HG03060 (cell line): Measurements from ENCODE around the gene SKP1.
"Not testable (repeated sequence)": the region's sequence is repeated elsewhere in the genome, so short reads cannot be mapped to it uniquely, and the experiment has no call there.

Source experiments
- ATAC-seq: cut with Tn5 transposase; IDR thresholded peaks from one replicate; pipeline ENCODE4 v1.9.1; 2021; ENCODE audit warnings: low read depth, moderate number of reproducible peaks; ENCODE audit not compliant: unreplicated experiment

Gene SKP1

DNA sequence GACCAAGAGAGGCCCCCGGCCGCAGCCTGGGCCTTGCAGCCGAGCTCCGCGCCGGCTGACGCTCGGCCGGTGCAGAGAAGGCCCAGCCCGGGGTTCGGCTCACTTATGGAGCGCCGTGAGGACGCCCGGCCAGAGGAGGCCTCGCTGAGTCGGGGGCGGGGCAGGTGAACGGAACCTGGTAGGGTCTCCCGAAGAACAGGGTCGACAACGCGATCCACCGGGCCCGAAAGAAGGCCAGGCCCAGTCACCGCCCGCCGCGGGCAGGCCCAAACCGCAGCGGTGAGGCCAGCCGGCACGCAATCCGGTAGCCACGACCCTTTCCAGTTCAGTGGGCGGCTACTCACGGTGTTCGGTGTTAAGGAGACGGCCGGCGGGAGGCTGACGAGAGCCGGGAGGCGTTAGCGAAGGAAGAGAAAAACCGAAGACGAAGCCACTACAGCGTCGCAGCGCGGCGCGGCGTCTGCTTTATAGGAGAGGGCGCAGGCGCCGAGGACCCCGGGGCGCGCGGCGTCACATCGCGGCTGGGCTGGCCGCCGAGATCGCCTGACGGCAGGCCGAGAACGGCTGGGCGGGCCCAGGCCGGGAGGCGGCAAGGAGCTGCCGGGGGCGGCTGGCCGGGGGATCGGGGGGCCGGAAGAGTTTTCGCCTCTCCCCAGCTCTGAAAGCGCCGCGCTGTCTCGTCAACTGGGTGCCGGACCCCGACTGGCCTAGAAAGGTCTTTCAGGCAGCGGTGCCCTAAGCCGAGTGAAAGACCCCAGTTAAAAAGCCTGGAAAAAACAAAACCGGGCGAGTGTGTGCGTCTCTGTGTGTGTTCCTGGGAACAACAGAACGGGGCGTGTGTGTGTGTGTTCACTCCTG, at the start of gene SKP1:
Gene SKP1 (minus strand): TSS at position 440 of the 858 bp plus-strand sequence. CDS start 2,928 bp downstream, outside the sequence.
- peak; percentile 46 for ATAC-seq

DNA sequence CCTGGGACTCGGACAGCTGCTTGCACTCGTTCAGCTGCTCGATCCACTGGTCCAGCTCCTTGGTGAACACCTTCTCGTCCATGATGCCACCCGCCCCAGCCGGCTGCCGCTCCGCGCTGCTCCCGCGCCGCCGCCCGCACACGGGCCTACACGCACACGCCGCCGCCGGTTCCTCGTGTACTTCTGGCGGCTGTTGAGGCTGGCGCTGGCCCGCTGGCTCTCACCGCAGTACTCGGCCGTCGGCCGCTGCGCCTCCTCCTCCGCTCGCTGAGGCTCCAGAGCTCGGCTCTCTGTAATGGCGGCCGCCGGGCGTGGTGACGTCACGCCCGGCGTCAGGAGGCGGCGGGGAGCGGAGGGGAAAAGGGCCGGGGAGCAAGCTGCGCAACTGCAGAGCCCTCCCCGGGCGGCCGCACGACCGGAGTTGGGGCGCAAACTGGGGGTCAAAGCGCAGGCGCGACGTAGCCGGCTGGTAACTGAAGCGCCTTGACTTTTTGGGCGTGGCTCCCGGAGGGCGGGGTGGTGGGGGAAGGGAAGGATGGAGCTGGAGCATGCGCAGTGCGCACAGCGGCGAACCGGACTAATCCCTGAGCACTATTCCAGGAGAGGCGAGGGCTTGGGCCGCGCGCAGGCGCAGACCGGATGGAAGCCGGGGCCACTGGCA, 49.2 kb upstream of the SKP1 start, which contains the start of gene PPP2CA:
Gene PPP2CA (minus strand): TSS at position 294 of the 661 bp plus-strand sequence. CDS start 212 bp downstream, at position 82.
- ATAC-seq: peak; percentile 58

DNA sequence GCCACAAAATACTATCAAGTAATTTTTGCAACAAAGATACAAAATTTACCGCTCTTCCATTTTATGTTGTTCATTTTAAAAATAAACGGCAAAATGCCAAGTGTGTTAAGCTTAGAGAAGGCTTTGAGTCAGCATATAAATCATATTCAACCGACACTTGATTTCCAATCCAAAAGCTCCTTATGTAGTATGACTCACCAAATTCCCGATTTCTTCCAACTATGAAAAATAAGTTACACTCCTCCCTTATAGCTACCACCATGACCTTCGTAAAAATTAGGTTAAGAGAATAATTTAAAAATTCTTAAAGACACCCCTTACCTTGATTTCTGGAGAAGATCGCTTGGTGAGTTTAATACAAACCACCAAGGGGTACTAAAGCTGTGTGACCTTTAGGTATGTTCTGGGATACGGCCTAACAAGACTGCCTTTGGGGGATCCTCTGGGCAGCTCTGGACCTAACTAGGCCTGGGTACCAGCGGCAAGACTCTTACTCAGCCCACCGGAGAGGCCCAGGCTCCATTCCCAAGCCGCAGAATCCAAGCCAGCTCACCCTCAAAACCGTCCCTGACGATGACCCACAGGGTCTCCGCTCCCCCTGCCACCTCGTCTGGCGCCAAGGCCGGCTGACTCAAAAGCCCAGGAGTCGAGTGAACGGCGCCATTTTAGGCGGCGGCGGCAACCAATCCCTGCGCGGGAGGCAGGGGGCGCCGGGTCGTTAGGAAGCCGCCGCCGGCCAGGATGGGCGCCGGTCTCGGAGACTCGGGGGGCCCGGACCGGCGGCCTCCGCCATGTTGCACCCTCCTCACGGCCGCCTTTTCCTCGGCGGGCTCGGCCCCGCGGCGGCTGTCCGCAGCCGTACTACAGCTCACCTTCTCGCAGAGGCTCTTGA, 48.4 kb upstream of the SKP1 start:
- peak; percentile 8 for ATAC-seq

DNA sequence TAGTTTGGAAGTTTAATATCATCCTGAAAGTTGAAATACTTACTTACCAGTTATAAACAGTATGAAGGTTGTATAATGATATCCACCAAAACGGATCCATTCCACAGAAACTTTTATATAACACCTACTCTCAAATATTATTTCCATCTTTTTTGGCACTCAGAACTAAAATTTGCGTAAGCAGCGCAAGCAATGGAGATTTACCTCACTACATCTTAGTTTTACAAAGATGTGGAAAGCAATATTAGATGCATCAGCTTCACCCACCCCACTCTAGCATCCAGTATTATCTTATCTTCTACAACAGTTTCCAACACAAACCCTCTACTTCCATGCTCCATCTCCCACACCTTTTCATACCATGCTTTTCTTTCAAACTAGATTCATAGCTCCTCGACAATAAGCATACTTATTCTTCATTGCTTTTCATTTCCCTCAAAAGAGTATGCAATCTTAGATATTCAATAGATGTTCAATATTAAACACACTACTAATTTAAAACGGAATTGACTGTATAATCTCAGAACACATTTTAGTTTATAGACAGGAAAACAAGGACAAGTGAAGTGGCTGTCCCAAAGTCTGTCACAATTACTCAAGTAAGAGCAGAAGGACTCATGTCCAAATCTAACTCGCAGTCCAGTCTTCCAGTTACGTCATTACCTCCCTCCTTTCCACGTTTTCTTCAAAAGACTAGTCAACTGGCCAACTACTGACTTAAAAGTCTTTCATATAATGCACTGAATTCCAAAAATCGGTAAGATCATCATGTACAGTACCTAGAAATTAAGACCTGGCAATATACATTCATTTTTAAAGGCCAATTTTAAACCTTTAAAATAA, 46.9 kb upstream of the SKP1 start:
- no peak for ATAC-seq

DNA sequence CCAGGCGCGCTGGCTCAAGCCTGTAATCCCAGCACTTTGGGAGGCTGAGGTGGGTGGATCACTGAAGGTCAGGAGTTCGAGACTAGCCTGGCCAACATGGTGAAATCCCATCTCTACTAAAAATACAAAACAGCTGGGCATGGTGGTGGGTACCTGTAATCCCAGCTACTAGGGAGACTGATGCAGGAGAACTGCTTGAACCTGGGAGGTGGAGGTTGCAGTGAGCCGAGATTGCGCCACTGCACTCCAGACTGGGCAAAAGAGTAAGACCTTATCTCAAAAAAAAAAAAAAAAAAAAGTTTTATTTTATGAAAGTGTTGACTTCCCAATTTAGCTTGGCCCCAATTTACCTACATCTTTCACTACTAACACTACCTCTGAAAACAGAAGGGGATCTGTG, 44.9 kb upstream of the SKP1 start:
- ATAC-seq: not testable (repeated sequence)

DNA sequence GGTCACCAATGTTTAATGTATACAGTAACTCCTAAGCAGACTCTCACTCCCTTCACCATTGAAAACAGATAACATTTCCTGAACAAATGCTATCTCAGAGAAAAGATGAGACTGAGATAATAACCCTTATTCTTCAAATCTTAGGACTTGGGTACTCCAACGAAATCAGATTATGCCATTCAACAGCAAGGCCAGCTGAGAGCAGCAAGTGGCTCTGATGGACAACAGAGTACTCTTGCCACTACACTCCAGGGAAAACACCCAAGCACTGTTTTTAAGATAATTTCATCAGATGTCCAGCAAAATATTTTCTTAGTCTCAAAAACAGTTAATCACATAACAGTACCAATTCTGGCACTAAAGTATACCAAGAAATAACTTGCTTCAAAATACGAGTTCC, 39.0 kb upstream of the SKP1 start:
- ATAC-seq: no peak

DNA sequence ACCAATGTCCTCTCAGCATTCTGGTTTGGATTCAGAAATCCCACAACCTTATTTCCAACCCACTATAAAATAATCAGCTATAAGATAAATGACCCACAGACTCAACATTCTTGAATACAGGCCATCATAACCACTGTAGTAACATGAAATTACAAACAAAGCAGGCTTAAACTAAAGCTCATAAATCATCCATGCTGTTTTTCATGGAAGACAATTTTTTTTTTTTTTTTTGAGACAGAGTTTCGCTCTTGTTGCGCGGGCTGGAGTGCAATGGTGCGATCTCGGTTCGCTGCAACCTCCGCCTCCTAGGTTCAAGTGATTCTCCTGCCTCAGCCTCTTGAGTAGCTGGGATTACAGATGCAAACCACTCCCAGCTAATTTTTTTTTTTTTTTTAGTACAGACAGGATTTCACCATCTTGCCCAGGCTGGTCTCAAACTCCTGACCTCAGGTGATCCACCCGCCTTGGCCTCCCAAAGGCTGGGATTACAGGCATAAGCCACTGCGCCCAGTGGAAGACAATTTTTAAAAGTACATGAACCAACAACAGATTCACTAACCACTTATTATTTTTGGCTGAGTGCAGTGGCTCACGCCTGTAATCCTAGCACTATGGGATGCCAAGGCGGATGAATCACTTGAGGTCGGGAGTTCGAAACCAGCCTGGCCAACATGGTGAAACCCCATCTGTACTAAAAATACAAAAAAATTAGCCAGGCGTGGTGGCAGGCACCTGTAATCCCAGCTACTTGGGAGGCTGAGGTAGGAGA, 34.7 kb upstream of the SKP1 start:
- not testable (repeated sequence) for ATAC-seq

DNA sequence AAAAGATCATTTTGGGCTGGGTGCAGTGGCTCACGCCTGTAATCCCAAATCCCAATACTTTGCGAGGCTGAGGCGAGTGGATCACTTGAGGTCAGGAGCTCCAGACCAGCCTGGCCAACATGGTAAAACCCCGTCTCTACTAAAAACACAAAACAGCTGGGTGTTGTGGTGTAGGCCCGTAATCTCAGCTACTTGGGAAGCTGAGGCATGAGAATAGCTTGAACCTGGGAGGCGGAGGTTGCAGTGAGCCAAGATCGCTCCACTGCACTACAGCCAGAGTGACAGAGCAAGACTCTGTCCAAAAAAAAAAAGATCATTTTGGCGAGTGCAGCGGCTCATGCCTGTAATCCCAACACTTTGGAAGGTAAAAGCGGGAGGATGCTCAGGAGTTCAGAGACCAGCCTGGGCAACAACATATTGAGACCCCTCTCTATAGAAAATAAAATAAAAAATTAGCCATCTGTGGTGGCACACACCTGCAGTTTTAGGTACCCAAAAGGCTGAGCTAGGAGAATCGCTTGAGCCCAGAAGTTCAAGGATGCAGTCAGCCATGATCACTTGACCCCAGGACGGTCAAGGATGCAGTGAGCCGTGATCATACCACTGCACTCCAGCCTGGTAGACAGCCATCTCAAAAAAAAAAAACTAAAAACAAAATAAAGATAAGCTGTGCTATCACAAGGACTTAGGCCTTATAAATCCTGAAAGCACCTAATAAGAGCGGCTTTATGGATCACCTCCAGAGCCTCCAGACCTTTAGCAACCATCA, 32.9 kb upstream of the SKP1 start:
- ATAC-seq: no peak

DNA sequence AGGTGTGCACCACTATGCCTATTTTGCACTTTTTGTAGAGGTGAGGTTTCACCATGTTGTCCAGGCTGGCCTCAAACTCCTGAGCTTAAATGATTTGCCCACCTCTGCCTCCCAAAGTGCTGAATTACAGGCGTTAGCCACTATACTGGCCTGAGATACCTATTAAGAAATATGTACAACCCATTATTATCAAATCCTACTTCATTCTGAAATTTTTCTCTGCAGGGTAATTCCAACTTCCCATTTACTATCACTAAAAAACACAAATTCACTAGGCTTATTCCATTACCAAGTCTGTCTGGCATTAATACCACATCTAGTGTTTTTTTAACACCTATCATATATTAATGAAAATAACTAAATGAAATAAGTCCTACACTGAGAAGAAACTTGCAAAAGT, 30.9 kb upstream of the SKP1 start:
- no peak for ATAC-seq

DNA sequence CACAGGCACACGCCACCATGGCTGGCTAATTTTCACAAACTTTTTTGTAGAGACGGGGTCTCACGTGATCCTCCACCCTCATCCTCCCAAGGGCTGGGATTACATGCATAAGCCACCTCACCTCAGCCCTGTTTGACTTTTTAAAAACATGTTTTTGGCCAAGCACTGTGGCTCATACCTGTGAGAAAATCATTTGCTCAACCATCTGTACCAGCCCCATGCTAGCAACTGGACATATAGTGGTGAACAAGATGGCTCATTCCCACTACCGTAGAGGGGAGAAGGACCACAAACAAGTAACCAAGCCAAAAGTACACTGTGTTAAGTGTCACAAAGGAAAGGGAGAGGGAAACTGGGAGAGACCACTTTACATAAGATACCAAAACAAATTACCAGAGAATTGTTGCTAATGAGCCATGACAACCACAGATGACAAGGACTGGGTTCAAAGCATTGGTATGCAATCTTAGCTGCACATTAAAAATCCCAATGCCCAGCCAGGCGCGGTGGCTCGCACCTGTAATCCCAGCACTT, 29.9 kb upstream of the SKP1 start:
- no peak for ATAC-seq

DNA sequence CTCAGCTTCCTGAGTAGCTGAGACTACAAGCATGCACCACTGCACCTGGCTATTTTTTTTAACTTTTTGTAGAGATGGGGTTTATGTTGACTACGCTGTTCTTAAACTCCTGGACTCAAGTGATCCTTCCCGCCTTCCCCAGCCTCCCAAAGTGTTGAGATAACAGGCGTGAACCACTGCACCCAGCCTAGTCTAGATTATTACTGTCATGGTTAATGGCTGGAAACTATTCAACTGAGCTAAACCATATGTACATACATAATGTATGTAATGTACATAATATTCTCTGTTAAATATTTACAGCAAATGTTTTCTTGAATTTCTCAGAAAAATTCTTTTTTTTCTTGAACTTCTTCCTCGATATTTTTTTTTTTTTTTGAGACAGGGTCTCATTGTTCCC, 27.8 kb upstream of the SKP1 start:
- ATAC-seq: no peak

DNA sequence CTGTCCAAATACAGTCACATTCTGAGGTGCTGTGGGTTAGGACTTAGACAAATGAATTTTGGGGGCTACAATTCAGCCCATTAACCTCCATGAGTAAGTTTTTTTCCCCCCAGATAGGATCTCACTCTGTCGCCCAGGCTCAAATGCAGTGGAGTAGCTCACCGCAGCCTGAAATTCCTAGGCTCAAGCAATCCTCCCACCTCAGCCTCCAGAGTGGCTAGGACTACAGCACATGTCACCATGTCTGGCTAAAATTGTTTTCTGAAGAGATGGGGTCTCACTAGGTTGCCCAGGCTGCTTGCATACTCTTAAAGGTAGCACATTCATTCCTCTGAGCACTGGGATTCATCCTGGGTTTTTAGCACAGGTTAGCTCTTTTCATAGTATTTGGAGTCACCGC, 26.9 kb upstream of the SKP1 start:
- ATAC-seq: no peak

DNA sequence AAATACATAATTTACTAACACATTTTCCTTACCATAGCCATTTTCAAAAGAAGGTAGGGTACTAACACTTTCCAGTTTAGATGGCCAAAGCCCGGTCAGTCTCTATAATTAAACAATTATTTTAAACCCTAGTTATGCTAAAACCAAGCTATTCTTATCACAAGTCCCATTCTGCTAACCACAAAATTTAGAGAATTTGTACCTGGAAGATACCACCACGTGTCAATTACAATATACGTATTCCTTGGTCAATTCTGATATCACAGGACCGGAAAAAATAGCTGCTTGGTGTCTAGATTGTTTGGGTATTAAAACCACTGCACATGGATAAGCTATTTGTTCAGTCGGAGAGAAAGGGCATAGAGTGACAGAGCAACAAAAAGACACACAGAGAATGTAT, 18.9 kb upstream of the SKP1 start:
- no peak for ATAC-seq

DNA sequence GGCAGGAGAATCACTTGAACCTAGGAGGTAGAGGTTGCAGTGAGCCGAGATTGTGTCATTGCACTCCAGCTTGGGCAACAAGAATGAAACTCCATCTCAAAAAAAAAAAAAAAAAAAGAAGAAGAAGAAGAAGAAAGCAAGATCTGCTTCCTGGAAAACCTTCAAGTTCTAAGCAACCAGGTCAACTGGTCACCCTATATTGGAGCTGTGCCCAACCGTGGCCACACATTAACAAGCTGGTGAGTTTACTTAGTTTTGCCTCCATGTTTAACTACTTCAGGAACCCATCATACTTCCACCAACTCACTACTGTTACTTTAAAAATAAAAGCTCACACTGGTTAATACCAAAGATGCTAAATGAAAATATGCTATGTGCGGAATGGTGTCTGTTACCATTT, 12.3 kb upstream of the SKP1 start:
- ATAC-seq: no peak

DNA sequence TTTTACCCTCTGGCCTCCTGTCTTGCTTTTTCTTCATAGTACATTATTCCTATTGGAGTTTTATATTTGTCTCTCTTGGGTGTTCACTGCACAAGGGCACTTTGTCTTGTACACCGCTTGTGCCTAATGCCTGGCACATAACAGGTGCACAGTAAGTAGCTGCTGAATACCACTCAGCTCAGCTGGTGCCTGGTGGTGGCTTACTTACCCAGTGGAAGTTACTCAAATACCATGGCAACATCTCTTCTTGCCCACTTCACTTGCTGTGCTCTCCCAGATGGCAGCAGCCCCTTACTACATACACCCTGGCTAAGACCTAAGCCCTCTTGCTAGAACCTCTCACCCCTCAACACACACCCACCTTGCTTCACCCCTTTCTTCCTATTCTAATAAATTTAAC, 11.3 kb upstream of the SKP1 start:
- no peak for ATAC-seq

DNA sequence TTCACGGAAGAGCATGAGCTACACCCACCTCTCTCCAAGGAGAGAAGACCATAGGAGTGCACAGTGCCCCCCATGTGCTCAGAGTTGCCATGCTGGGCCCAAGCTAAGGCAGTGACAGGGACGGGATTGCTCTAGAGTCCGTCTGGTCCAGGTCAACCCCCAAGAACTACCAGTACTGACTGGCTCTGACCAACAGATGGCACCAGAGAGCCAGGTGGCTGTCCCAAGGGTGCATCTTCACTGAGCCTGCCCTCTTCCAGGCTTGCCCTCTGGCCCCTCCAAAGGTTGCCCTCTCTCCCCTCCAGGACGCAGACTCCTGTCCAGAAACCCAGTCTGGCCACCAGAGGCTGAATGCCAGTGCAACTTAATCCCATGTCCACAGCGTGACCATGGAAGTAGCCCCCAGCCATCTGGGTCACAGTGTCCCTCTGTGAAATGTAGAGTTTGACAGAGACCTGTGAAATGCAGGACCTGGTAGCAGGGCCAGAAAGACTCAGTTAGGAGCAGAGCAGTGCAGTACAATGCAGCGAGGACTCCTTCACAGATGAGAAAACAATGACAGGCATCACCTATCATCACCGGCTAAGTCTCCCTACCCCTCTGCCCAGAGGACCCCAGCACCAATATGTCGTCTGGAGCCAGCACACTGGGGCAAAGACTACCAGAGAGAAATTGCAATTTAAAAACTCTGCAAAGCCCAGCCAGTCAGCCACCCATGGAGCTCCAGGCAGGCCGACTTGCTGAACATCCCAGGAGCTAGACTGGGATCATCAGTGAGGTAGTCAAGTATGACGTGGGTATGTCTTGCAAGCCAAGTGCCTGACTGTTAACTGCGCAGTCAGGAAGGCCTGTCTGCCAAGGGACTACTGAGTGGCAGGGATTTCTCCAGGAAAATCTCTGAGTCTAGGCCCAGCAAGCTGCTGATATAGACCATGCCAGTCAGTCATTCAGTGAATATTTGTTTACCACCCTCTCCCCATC, 7.7 kb upstream of the SKP1 start:
- peak; percentile 65 for ATAC-seq

DNA sequence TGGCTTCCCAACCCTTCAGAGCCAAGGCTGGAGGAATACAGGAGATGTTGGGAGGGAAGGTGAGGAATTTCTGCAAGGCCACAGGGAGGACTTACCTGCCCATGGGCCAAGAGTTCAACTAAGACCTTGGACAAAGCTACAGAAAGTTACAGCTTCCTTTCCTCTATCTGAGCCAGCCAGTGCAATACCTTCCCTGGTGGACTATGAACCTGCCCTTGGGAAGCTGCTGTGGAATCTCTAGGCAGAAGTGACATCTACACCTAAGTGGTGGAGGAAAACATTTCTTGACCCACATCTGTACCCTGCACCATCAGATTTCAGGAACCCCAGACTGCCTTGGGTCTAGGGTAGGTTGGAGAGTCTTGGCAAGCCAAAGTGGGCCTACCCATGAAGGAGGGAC, 6.7 kb upstream of the SKP1 start:
- no peak for ATAC-seq
